GM15510 (cell line): ENCODE results near the gene IRF5.

Experiments used
- POLR2A ChIP-seq: IDR thresholded peaks from 3 replicates; pipeline ENCODE4 v1.6.1; 2011; ENCODE audit warnings: borderline replicate concordance; ENCODE audit not compliant: insufficient read length; ENCODE audit errors: extremely low read depth

IRF5 gene, protein sequence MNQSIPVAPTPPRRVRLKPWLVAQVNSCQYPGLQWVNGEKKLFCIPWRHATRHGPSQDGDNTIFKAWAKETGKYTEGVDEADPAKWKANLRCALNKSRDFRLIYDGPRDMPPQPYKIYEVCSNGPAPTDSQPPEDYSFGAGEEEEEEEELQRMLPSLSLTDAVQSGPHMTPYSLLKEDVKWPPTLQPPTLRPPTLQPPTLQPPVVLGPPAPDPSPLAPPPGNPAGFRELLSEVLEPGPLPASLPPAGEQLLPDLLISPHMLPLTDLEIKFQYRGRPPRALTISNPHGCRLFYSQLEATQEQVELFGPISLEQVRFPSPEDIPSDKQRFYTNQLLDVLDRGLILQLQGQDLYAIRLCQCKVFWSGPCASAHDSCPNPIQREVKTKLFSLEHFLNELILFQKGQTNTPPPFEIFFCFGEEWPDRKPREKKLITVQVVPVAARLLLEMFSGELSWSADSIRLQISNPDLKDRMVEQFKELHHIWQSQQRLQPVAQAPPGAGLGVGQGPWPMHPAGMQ

DNA sequence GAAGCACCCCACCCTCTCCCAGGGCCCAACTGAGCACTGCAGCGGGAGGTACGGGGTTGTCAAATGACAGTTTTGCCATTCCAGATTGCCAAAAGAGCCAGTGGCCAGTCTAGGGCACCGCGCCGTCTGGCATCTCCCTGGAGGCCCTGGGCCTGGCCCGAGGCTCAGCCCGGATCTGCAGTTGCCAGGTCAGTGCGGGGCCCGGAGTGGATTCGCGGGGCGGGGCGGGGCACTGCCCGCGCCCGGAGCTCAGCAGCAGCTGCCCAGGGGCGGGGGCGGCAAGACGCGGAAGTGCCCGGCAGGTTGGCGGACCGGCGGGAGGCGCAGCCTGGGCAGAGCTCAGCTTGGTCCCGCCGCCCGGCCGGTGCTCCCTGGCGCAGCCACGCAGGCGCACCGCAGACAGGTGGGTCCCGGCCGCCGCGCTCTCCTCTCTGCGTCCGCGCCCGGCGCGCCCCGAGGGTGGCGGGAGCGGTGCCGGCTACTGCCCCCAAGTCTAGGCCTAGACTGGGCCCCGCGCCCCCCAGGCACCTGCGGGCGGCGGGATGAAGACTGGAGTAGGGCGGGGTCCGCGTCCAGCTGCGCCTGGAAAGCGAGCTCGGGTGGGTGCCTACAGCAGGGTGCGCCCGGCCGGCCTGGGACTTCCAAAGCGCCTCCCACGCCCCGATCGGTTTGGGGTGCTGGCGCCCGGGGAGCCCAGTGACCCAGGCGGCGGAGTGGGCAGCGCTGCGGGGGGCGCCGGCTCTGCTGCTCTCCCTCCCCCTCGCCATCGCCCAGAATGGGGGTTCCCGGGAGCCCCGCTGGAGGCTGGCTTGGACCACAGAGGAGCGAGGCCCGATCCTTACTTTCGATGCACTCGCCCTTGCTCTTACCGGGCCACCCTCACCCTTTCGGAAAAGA, at the start of gene IRF5:
Gene IRF5, plus strand, starts transcription at position 281 of the 897 bp plus-strand sequence. CDS start 4,155 bp downstream, outside the sequence.
- TF ChIP-seq POLR2A = peak; percentile 78

DNA sequence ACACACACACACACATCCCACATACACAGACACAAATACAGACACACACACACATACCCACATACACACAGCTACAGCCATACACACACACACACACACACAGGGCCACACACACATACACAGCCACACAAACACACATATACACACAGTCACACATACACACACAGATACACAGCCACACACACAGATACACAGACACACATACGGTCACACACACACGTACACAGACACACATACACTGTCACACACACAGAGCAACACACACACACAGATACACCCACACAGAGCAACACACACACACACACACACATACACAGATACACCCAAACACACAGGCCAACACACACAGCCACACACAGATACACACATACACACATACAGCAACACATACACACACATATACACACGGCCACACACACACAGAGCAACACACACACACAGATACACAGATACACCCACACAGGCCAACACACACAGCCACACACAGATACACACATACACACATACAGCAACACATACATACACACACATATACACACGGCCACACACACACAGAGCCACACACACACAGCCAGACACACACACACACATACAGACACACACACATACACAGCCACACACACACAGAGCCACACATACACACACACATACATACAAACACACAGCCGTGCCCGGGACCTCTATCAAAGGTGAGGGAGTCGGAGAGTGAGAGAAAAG, 49.5 kb upstream of the IRF5 start:
- no peak for TF ChIP-seq POLR2A

DNA sequence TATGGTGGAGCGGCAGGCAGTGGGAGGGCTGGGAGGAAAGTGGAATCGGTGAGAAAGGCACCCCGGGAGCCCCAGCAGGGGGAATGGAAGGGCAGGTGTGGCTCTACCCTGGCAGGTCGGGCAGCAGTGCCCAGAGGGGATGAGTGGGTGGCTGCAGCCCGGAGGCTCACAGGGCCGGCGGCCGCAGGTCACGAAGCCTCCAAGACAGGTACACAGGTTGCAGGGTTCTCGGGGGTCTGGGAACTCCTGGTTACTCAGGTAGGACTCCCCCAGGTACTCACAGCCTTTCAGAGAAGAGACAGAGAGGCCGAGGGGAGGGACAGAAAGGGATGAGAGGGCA, 49.0 kb upstream of the IRF5 start:
- TF ChIP-seq POLR2A = no peak

DNA sequence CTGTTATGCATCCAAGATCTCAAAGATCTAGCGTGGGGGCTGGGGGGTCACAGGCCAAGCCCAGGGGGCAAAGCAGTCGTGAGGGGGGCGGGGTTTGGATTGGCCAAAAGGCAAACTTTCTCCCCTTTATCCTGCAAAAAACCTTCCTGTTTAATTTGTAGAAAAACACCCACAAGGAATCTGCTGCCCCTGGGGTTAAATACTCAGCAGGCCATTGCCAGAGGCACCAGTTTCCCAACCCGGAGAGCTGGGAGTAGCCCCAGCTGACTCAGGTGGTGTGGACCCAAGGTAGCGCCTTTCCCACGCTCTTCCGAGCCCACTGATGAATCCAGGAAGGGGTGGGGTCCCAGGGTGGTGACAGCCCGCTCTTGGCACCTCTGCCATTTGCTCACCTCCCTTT, 48.6 kb upstream of the IRF5 start:
- TF ChIP-seq POLR2A = no peak

DNA sequence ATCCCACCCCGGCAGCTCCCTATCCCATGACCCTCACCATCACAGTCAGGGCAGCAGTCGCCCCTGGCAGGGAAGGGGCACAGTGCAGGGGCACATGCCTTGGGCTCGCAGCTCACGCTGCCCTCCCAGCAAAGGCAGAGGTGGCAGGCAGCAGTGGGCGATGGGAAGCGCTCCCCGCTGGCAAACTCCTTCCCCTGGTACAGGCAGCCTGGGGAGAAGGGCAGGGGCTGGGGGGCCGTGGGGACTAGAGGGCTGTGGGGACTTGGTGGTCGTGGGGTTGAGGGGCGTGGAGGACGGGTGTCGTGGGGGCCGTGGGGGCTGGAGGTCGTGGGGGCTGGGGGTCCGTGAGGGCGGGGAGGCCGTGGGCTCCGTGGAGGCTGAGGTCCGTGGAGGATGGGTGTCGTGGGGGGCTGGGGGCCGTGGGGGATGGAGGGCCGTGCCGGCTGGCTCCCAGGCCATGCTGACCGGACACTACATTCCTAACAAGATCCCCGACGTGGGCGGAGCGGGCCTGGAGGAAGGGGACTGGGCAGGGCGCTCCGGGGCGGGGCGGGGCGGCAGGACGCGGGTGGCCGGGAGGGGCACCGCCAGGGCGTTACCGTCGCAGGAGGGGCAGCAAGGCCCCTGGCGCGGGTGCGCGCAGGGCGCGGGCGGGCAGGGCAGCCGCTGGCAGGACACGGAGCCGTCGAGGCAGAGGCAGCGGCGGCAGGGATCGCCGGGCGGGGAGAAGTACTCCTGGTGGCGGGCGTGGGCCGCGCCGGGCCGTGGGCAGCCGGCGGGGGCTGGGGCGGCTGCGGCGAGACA, 47.2 kb upstream of the IRF5 start:
- no peak for TF ChIP-seq POLR2A

DNA sequence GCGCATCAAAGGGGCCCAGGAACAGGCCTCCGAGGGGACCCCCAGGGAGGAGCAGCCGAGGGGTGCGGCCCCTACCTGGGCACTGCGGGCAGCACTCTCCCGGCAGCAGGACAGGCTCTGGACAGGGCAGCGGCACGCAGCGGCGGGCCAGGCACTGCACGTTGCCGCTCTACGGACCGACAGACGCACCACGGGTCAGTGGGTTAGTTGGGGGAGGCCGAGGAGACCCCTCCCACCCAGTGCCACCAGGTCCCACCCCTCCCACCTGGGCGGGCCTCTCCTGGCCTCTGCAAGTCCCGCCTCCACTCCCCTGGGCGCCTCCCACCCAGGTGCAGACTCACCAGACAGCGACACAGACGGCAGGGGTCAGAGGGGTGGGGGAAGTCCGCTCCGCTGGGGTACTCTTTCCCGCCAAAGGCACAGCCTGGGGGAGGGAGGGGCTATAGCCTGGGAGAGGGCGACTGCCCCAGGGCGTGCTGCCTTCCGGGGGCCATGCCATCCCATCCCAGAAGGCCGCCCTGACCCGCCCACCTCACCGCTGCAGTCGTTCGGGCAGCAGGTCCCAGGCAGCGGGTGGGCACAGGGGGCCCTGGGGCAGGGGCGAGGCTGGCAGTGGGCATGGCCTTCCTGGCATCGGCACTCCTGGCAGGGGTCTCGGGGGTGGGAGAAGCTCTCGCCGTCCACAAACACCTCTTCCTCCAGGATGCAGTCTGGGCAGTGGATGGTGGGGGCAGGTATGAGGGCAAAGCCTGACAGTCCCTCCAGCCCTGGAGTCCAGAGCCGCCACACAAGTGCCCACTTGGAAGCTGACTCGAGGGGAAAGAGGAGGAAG, 46.4 kb upstream of the IRF5 start:
- TF ChIP-seq POLR2A = no peak

DNA sequence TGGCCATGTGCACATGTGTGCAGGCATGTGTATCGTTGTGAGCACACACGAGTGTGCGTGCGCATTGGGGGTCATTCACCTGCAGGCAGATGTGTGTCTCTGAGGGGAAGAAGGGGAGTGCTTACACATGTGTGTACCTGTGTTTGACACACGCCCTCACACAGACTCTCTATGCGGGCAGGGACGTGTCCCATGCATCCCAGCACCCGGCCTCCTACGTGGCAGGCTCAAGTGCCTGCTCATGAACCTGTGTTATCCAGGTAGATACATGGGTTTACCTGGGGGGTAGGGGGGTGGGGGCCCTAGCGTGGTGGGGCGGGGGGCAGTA, 45.8 kb upstream of the IRF5 start:
- no peak for TF ChIP-seq POLR2A

DNA sequence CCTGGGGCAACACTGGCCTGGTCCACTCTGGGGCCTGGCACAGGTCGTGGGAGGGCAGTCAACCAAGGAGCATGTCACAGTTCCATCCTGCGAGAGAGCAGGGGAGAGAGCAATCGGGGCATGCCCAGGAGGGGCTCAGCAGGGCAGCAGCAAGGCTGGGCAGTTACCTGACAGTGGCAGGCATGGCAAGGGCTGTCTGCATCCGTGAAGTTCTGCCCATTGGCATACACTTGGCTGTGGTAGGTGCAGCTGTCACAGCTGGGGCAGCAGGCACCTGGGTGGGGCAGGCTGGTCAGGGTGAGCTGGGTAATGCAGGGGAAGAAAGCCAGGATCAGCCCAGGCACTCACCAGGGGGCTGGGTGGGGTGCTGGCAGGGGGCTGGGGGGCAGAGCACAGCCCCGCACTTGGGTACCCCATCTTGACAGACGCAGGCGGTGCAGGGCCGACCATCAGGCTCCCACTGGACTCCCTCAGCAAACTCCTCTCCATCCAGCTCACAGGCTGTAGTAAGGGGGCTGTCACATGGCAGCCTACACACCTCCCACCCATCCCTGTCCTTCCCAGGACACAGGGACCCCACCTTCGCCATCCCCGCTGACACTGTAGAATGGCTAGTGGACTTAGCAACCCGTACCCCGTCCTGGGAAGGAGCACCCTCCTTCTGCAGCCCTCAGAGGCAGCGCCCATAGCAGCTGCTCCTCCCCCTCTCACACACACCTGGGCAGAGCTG, 45.0 kb upstream of the IRF5 start:
- TF ChIP-seq POLR2A = no peak

DNA sequence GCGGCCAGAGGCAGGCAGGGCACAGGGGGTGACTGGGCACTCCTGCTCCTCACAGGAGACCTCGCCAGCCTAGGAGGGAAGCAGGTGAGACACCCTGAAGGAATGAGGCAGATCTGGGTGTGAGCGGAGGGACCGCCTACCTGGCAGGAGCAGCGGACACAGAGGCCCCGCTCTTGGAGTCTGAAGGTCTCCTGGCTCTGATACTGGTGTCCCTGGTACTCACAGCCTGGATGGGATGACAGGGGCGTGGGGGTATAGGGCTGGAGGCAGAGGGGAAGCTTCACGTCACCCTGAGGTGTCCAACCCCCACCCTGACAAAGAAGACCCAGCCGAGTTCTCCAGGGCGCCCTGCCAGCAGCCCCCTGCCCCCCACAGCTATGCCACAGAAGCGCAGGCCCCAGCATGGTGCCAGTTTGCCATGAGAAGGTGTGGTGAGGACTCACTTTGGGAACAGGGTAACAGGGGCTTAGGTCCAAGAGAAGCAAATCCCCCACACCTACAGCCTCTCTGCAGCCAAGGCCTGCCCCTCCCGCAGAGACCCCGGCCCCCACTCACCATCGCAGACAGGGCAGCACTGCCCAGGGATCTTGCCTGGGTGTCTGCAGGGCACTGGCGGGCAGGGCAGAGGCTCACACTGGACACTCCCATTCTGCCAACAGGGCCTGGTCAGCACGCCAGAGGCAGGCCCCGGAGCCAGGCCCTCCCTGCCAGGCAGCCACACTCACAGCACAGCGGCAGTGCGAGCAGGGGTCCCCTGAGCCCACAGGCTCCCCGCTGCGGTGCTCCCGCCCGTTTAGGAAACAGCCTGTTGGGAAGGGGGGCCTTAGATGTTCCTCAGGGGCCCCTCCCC, 44.3 kb upstream of the IRF5 start:
- TF ChIP-seq POLR2A = no peak

DNA sequence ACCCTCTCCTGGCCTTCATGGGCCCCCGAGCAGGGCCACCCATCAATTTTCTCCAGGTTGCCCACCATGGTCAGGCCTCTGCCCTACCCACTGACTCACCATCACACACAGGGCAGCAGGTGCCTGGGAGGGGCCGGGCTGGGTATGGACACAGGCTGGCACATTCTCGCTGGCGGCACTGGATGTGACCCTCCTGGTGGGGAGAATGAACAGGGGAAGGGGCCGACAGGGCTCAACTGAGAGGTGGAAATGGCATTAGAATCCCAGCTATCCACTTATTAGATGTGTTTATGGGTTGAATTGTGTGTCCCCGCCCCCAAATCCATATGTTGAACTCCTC, 43.7 kb upstream of the IRF5 start:
- no peak for TF ChIP-seq POLR2A

DNA sequence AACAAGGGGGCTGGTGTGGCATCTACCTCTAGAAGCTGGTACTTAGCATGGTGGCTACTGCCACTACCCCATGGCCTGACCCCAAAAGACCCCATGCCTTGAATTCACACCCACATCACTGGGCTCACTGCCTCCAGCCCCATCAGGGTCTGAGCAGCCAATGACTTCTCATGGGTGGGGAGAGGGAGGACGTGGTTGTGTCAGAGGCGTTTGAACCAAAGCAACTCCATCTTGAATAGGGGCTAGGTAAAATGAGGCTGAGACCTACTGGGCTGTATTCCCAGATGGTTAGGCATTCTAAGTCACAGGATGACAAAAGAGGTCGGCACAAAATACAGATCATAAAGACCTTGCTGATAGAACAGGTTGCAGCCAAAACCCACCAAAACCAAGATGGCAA, 42.4 kb upstream of the IRF5 start:
- TF ChIP-seq POLR2A = no peak

DNA sequence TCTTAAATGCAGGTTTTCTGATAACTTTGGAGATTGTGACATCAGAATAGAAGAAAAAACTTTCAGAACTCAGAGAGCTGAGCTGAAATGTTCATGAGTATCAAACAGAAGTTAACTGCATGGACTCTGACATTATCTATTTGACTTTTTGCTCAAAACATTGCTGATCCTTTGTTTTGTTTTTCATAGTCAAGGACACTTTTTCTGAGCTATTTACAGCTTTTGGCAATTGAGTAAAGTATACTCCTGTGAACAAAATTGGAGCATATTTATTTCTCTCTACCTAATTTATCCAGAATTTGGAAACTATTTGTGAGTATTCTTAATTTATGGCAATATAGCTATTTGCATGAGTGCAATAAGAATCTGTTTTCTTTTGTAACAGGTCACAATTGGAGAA, 38.3 kb upstream of the IRF5 start:
- TF ChIP-seq POLR2A = no peak
